Tibial artery (tissue), 4 donors: Measurements from ENCODE around the gene OR13C5.
"Not testable (repeated sequence)": the region's sequence is repeated elsewhere in the genome, so short reads cannot be mapped to it uniquely, and the experiment has no call there.

Experiments used
- DNase-seq, 2 donors: peaks; one replicate each; pipeline ENCODE4 v3.0.0-alpha.2; 2019
- H3K27ac ChIP-seq, 2 donors: fragments of 200-600 bp; sonication (generic) in 1 of 2; 1 replicate in 1 of 2; 2 replicates in 1 of 2; pipeline ENCODE4 v1.5.1; 2018 to 2019; ENCODE audit warnings: mild to moderate bottlenecking in 1 of 2
- H3K27me3 ChIP-seq, 2 donors: fragments of 200-600 bp; sonication (generic) in 1 of 2; one replicate each; pipeline versions ENCODE4 v1.5.1 to v1.6.0; 2016 to 2019
- H3K36me3 ChIP-seq, 3 donors: fragments of 200-600 bp; sonication (generic) in 2 of 3; one replicate each; pipeline ENCODE4 v1.5.1; 2016 to 2019; ENCODE audit warnings: mild to moderate bottlenecking in 2 of 3
- H3K4me1 ChIP-seq, 4 donors: fragments of 200-600 bp; sonication (generic) in 2 of 4; 1 replicate in 3 of 4; 2 replicates in 1 of 4; pipeline ENCODE4 v1.5.1; 2016 to 2019
- H3K4me3 ChIP-seq, 2 donors: fragments of 200-600 bp; sonication (generic) in 1 of 2; 1 replicate in 1 of 2; 2 replicates in 1 of 2; pipeline ENCODE4 v1.5.1; 2018 to 2019; ENCODE audit warnings: mild to moderate bottlenecking in 2 of 2
- H3K9me3 ChIP-seq, 3 donors: fragments of 200-600 bp; sonication (generic) in 1 of 3; one replicate each; pipeline ENCODE4 v1.5.1; 2016 to 2019
- intact Hi-C: fragments of 100-400 bp; cut with DNase I; formaldehyde crosslinking; loops from one replicate; pipeline ENCODE4 v1.15.0; 2023; ENCODE audit warnings: low total_unique reads
- TF ChIP-seq, protein P1 (sequence below), 2 experiments: fragments of 200-600 bp in 1 of 2; fragments of 450-650 bp in 1 of 2; IDR thresholded peaks; one replicate each; pipeline ENCODE4 v1.5.1; 2017 to 2019; ENCODE audit warnings: antibody characterized with exemption in 2 of 2, mild to moderate bottlenecking in 1 of 2, moderate library complexity in 1 of 2

Gene OR13C5

DNA sequence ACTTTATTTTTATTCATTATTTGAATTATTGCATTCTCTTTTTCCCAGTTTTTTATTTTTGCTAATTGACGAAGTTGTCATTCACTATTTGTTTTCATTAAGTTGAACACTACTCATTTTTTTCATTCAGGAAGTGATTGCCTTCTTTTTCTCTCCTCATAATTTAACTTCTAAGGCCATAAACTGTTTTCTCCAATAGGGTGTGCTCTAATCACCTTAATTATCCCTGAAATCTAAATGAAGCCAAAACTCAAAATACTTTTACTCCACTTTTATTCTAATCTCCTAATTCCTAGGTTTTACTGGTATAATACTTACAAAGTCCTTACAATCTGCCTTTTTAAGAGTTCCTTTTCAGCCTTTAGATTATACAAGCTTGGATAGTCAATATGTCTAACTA, 9.1 kb upstream of the OR13C5 start:
- intact Hi-C loops: no loop called here
- Histone ChIP-seq H3K4me3 (no peak overlapping the region), H3K27me3 (no peaks in the 10 kb centered on the region), H3K36me3 (no peaks in the 10 kb centered on the region), H3K9me3 (no peaks in the 10 kb centered on the region), H3K4me1 (no peaks in the 10 kb centered on the region), H3K27ac (no peak overlapping the region)
- DNase-seq: no peak
- TF ChIP-seq, protein P1, sequence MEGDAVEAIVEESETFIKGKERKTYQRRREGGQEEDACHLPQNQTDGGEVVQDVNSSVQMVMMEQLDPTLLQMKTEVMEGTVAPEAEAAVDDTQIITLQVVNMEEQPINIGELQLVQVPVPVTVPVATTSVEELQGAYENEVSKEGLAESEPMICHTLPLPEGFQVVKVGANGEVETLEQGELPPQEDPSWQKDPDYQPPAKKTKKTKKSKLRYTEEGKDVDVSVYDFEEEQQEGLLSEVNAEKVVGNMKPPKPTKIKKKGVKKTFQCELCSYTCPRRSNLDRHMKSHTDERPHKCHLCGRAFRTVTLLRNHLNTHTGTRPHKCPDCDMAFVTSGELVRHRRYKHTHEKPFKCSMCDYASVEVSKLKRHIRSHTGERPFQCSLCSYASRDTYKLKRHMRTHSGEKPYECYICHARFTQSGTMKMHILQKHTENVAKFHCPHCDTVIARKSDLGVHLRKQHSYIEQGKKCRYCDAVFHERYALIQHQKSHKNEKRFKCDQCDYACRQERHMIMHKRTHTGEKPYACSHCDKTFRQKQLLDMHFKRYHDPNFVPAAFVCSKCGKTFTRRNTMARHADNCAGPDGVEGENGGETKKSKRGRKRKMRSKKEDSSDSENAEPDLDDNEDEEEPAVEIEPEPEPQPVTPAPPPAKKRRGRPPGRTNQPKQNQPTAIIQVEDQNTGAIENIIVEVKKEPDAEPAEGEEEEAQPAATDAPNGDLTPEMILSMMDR (IDR thresholded peaks at IDR 0.05): no peak

DNA sequence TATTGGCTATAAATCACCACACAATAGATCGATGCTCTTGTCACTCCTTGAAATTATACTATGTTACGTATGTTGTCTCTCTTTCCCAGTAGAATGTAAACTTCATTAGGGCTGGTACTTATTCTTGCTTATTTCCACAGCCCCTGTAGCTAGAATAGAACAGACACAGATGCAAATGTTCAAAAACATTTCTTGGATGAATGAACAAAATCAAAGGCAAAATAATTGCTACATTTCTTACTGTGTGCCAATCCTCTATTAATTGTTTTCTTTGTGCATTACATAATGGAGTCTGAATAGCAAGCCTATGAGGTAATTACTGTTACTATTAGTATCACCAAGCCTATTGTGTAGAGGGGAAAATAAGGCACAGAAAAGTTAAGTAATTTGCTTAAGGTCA, 6.9 kb upstream of the OR13C5 start:
- H3K4me1 ChIP-seq: no peaks in the 10 kb centered on the region

DNA sequence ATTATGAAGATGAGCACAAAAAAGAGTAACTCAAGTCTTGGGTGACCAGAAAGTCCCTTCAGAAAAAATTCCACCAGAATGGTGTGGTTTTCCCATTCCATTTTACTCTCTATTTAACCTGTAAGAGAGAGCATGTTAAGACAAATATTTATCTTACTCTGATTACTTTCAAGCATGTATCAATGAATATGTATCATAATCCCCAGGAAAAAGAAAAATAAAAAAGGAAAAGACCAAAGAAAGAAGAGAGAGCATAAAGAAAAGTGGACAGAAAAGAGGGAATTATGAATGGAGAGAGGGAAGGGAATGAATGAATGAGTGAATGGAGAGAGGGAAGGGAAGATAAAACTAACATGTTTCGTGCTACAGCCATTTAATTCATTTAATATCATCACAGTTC, 6.3 kb upstream of the OR13C5 start, which contains the start of gene OR13C2:
OR13C2 (minus strand) TSS at position 101 of the 400 bp plus-strand sequence; CDS start at position 101, 0 bp downstream.
- H3K9me3 ChIP-seq, H3K27ac ChIP-seq, intact Hi-C loops, H3K4me1 ChIP-seq, H3K4me3 ChIP-seq, H3K36me3 ChIP-seq, DNase-seq, H3K27me3 ChIP-seq: not testable (repeated sequence)

More for the DNA sequence above, 6.9 kb upstream of the OR13C5 start:
- no peak for DNase-seq
- Histone ChIP-seq H3K27me3 (no peaks in the 10 kb centered on the region), H3K4me3 (no peak overlapping the region), H3K9me3 (no peaks in the 10 kb centered on the region), H3K36me3 (no peaks in the 10 kb centered on the region), H3K27ac (no peak overlapping the region)
- TF ChIP-seq, protein P1 (IDR thresholded peaks at IDR 0.05): no peak
- intact Hi-C loops: no loop called here

DNA sequence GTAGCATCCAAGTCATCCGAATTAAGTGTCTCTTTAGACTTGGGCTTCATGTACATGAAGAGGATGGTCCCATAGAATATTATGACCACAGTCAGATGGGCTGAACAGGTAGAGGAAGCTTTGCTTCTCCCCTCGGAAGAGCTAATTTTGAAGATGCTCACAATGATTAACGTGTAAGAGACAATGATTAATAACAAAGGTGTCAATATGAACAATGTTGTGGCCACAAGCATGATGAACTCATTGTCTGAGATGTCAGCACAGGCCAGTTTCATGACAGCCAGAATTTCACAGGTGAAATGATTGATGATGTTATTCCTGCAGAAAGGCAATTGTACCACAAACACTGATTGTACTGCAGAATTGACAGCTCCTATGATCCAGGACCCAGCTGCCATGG, 5.6 kb upstream of the OR13C5 start:
- H3K27ac ChIP-seq: no peak overlapping the region
- TF ChIP-seq, protein P1 (IDR thresholded peaks at IDR 0.05): no peak
- H3K4me3 ChIP-seq: no peak overlapping the region
- intact Hi-C loops: no loop called here
- no peaks in the 10 kb centered on the region for H3K36me3 ChIP-seq
- no peaks in the 10 kb centered on the region for H3K27me3 ChIP-seq
- no peak for DNase-seq
- no peaks in the 10 kb centered on the region for H3K4me1 ChIP-seq
- H3K9me3 ChIP-seq: no peaks in the 10 kb centered on the region

DNA sequence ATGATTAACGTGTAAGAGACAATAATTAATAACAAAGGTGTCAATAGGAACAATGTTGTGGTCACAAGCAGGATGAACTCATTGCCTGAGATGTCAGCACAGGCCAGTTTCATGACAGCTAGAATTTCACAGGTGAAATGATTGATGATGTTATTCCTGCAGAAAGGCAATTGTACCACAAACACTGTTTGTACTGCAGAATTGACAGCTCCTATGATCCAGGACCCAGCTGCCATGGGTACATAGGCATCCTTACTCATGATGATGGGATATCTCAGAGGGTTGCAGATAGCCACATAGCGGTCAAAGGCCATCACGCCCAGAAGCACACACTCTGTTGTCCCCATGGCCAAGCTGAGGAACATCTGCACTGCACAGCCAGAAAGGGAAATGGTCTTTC, 464 bp downstream of the OR13C5 start:
- H3K27ac ChIP-seq, intact Hi-C loops, H3K9me3 ChIP-seq, H3K36me3 ChIP-seq, H3K4me3 ChIP-seq, DNase-seq, H3K4me1 ChIP-seq, H3K27me3 ChIP-seq: not testable (repeated sequence)

DNA sequence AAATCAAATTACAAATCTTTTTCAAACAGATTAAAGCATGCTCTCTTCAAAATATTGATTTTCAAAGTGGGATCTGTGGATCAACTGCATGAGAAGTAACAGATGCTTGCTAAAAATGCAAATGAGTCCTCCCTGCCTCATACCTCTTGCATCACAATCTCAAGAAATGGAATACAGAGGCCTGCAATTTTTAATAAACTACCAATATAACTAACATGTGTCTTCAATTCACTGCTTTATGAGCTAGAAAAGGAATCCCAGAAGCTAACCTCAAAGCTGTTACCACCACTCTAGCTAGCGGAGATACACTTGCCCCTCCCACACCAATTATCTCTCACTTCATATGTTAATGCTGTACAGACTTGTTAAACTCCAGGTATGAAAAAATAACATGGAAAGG, 9.6 kb downstream of the OR13C5 start:
- no peak overlapping the region for H3K4me3 ChIP-seq
- intact Hi-C loops: no loop called here
- TF ChIP-seq, protein P1 (IDR thresholded peaks at IDR 0.05): no peak

DNA sequence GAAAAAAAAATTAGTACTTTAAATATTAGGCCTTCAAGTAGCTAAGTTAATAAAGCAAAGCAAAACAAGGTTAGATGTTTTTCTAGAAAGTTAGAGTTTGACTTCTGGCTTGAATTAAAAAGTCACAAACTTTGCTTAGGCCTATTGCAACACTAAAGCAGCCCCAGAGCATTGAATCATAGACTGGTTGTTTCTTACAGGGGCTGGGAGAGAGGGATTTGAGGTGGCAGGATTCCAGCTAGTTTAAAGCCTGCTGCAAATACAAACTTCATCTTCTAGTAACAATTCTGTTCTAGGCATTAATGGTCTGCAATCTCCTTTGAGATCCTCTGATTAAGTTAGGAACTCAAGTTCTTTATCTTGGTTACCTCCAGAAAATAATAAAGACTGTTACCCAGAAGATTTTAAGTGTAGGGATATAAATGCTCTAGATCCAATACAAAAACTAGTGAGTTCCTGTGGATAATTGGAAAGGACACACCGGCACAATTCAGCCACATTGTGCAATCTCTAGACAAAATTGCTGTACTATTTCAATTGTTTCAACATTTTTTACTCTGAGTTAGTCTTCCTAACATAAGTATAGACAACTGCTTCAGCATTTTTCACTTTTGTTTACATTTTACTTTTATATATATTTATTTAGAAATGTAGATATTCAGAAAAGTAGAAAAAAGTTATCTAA, 12.6 kb downstream of the OR13C5 start:
- Histone ChIP-seq H3K36me3 (no peaks in the 10 kb centered on the region), H3K9me3 (no peaks in the 10 kb centered on the region), H3K27ac (no peak overlapping the region), H3K4me3 (no peak overlapping the region), H3K4me1 (no peaks in the 10 kb centered on the region), H3K27me3 (no peaks in the 10 kb centered on the region)
- intact Hi-C loops: no loop called here
- TF ChIP-seq, protein P1 (IDR thresholded peaks at IDR 0.05): no peak
- DNase-seq: no peak

More for the DNA sequence above, 9.6 kb downstream of the OR13C5 start:
- H3K27me3 ChIP-seq: no peaks in the 10 kb centered on the region
- no peaks in the 10 kb centered on the region for H3K36me3 ChIP-seq
- no peaks in the 10 kb centered on the region for H3K9me3 ChIP-seq
- H3K4me1 ChIP-seq: no peaks in the 10 kb centered on the region
- no peak overlapping the region for H3K27ac ChIP-seq
- no peak for DNase-seq
